ENCODE measurements around the gene SGMS1. TPM values are rescaled to one million over a fixed set of nuclear protein-coding genes. Genes with fewer than 3 reads are reported as not detected.

The SGMS1 gene
- total RNA-seq, 3 donors from 2014 or later (not counting 1 experiment from before 2014, with no cell fraction given): 24.5 to 32.7 (median 30.4) TPM

DNA sequence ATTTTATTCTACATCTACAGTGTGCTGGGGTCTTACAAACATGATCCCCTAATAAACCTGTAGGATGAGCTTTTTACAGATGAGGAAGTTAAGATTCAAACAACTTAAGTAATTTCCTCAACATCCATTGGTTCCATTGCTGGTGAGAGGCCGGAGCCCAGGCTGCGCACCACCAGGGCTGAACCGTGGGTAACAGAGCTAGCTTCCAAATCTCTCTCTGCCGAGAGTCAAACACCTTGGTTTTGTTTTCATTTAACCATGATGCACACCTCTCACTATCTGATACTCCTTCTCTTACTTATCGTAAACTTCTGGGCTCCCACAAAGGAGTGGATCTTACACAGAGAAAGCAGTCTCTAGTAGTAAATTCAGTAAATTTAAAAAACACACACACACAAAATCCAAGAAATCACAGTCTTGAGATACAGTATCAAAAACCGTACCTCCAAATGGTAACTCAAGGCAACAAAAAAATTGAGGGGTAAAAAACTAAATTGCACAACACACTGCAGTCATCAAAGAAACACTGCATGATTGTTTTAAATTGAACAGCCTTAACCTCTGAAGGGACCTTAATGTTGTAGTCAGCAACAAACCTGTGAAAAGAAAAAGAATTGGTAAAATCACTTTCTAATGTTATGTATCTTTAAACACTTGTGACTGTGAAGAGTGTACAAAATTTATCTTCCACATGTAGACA, 20.5 kb downstream of the SGMS1 start:
- no peaks in the 10 kb centered on the region for H3K27me3 Mint-ChIP-seq (ENCODE audit: low read depth in 2 of 2)
- no peak overlapping the region for H3K27ac ChIP-seq (ENCODE audit: low read length)
- peak overlapping the region; percentile 71 for H3K4me3 Mint-ChIP-seq

GRCh38 chr10:50601974-50602373, 21.8 kb downstream of the SGMS1 start:
- TF ChIP-seq, protein P1, sequence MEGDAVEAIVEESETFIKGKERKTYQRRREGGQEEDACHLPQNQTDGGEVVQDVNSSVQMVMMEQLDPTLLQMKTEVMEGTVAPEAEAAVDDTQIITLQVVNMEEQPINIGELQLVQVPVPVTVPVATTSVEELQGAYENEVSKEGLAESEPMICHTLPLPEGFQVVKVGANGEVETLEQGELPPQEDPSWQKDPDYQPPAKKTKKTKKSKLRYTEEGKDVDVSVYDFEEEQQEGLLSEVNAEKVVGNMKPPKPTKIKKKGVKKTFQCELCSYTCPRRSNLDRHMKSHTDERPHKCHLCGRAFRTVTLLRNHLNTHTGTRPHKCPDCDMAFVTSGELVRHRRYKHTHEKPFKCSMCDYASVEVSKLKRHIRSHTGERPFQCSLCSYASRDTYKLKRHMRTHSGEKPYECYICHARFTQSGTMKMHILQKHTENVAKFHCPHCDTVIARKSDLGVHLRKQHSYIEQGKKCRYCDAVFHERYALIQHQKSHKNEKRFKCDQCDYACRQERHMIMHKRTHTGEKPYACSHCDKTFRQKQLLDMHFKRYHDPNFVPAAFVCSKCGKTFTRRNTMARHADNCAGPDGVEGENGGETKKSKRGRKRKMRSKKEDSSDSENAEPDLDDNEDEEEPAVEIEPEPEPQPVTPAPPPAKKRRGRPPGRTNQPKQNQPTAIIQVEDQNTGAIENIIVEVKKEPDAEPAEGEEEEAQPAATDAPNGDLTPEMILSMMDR (IDR thresholded peaks at IDR 0.05): no peak
- no peaks in the 10 kb centered on the region for H3K9me3 ChIP-seq (ENCODE audit: control insufficient read depth, insufficient read depth, low read length)
- Mint-ChIP-seq H3K4me3 (no peak overlapping the region), H3K27me3 (ENCODE audit: low read depth in 2 of 2) (no peaks in the 10 kb centered on the region), H3K4me1 (peaks cover 63 to 86% of the 10 kb centered on the region in 2 donors), H3K9me3 (no peaks in the 10 kb centered on the region), H3K27ac (no peak overlapping the region), H3K36me3 (no peaks in the 10 kb centered on the region)
- H3K27ac ChIP-seq (ENCODE audit: low read length): no peak overlapping the region
- DNase-seq (no peak), ATAC-seq (no peak)
- intact Hi-C loops (cut with micrococcal nuclease): no loop called here
- H3K4me1 ChIP-seq (ENCODE audit: control insufficient read depth, insufficient read depth, low read length): peaks cover 16% of the 10 kb centered on the region
- H3K4me3 ChIP-seq (ENCODE audit: low read length): no peak overlapping the region
- no peaks in the 10 kb centered on the region for H3K36me3 ChIP-seq (ENCODE audit: control insufficient read depth, insufficient read depth, low read length)
- no peaks in the 10 kb centered on the region for H3K27me3 ChIP-seq (ENCODE audit: control insufficient read depth, insufficient read depth, low read length)
- 96% methylated on average over 1 of the region's 1 CpG for WGBS (ENCODE audit: insufficient coverage)

More for the DNA sequence above, 20.5 kb downstream of the SGMS1 start:
- no peaks in the 10 kb centered on the region for H3K9me3 ChIP-seq (ENCODE audit: control insufficient read depth, insufficient read depth, low read length)
- Mint-ChIP-seq H3K36me3 (no peaks in the 10 kb centered on the region), H3K9me3 (no peaks in the 10 kb centered on the region), H3K27ac (peak overlapping the region; percentile 77 to 78), H3K4me1 (peaks cover 68 to 89% of the 10 kb centered on the region in 2 donors)
- ATAC-seq: no peak
- DNase-seq: no peak
- intact Hi-C loops (cut with micrococcal nuclease): no loop called here
- WGBS (ENCODE audit: insufficient coverage): 80% methylated on average over 6 of the region's 6 CpGs
- no peaks in the 10 kb centered on the region for H3K27me3 ChIP-seq (ENCODE audit: control insufficient read depth, insufficient read depth, low read length)
- TF ChIP-seq, protein P1 (IDR thresholded peaks at IDR 0.05): no peak
- peaks cover 16% of the 10 kb centered on the region for H3K4me1 ChIP-seq (ENCODE audit: control insufficient read depth, insufficient read depth, low read length)
- H3K4me3 ChIP-seq (ENCODE audit: low read length): no peak overlapping the region
- no peaks in the 10 kb centered on the region for H3K36me3 ChIP-seq (ENCODE audit: control insufficient read depth, insufficient read depth, low read length)

DNA sequence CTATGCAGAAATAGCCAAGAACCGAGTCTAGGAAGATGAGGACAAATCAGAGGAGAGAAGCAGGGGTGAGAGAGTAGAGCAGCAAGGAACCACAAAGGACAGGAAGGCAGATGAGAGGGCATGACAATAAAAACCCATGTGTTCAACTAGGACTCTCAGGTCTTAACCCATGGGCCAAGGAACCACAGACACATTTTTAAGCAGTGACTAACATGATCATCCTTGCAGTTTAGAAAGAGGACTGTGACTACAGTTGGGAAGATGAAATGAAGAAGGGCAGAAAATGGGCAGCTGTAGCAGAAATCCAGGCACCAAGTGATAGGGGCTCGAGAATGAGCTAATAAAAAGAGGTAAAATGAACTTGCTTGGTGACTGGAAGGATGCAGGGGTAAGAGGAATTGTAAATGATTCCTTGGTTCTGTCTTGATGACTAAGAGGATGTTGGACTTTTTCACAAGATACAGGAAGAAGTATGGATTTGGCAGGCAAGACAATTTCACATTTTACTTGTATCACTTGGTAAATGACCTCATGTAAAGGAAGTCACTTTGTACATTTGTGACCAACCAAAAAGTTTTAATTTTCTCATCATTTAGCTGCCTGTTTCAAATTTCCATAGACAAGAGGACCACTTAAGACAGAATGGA, 22.8 kb downstream of the SGMS1 start:
- H3K4me3 Mint-ChIP-seq: no peak overlapping the region
- Histone ChIP-seq H3K27ac (ENCODE audit: low read length) (no peak overlapping the region), H3K4me3 (ENCODE audit: low read length) (no peak overlapping the region), H3K27me3 (ENCODE audit: control insufficient read depth, insufficient read depth, low read length) (no peaks in the 10 kb centered on the region), H3K9me3 (ENCODE audit: control insufficient read depth, insufficient read depth, low read length) (no peaks in the 10 kb centered on the region), H3K36me3 (ENCODE audit: control insufficient read depth, insufficient read depth, low read length) (no peaks in the 10 kb centered on the region), H3K4me1 (ENCODE audit: control insufficient read depth, insufficient read depth, low read length) (peaks cover 16% of the 10 kb centered on the region)
- H3K9me3 Mint-ChIP-seq: no peaks in the 10 kb centered on the region
- DNase-seq (no peak), ATAC-seq (peak in 1 of 3 donors; percentile 46)
- peaks cover 62 to 83% of the 10 kb centered on the region in 2 donors for H3K4me1 Mint-ChIP-seq
- intact Hi-C loops (cut with micrococcal nuclease): no loop called here
- no peaks in the 10 kb centered on the region for H3K27me3 Mint-ChIP-seq (ENCODE audit: low read depth in 2 of 2)
- WGBS (ENCODE audit: insufficient coverage): 56% methylated on average over 2 of the region's 2 CpGs
- H3K36me3 Mint-ChIP-seq: no peaks in the 10 kb centered on the region
- H3K27ac Mint-ChIP-seq: peak overlapping the region in 1 of 2 donors; percentile 17
- TF ChIP-seq, protein P1 (IDR thresholded peaks at IDR 0.05): no peak
